GM18520 (cell line): ENCODE measurements around the gene P4HB.

Experiments used
- ATAC-seq: cut with Tn5 transposase; IDR thresholded peaks from one replicate; pipeline ENCODE4 v1.9.1; 2021; ENCODE audit not compliant: unreplicated experiment

Gene P4HB

DNA sequence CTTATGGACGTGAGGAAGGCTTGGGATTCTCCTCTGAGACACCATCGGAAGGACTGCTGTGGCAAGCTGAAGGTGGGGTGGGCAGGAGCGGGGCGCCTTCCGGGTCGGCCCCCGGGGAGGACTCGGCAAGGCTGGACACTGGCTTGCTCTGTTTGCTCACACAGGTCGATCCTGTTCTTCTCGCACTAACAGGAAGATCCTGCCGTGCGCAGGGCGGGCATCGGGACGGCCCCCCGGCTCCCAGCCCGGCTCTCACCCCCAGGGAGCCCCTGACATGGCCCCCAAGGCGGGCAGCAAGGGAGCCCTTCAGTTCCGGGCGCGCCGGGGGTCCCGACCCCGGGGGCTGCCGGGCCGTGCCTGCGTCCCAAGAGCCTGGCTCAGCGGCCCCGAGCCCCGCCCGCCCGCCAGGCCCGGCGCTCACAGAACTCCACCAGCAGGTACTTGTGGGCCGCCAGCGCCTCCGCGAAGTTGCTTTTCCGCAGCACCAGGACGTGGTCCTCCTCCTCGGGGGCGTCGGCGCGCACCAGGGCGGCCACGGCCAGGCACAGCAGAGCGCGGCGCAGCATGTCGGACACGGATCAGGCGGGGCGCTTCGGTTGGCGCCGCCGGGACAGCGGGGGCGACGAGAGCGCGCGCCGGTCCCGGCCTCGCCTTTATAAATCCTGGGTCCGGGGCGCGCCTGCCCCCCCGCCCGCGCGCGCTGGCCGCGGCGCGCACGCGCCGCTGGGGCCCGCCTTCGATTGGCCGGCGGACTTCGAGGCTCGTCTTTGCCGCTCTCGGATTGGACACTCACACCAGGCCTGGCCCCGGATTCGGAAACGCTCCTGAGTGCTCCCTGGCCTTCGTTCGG lies at the start of gene P4HB:
P4HB (minus strand) TSS at position 630 of the 850 bp plus-strand sequence; CDS start at position 566, 64 bp downstream.
- ATAC-seq = no peak

DNA sequence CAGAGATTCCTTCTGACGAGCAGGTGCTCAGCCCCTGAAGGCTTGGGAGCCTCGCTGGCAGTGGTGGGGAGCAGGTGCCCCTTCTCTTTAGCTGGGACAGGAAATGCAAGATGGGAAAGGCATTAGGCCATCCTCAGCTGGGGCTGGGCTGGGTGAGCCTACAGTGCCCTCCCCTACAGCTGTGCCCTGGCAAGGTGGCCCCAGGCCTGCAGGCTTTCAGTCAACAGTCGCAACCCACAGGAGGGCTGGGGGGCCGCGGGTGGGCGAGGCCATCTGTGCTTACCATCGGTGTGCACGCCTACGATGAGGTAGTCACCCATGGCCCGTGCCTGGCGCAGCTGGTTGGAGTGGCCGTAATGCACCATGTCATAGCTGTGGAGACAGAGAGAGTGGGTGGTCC lies 48.9 kb upstream of the P4HB start:
- ATAC-seq = no peak

DNA sequence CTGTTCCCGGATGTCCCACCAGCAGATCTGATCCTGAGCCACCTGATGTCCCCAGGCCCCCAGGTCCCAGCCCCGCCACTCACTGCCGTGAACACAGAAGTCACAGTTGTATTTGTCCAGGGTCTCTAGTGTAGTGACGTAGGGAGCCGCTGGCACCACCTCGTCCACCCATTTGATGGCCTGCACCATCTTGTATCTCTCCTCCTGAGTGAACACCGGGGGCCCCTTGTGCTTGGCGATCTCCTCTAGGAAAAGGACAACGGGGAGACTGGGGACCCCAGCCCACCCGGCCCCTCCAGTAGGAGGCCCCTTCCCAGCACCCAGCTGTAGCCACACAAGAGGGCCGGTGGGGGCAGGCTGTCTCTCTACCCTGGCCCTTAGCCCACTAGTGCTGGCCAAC lies 48.5 kb upstream of the P4HB start:
- ATAC-seq = no peak

DNA sequence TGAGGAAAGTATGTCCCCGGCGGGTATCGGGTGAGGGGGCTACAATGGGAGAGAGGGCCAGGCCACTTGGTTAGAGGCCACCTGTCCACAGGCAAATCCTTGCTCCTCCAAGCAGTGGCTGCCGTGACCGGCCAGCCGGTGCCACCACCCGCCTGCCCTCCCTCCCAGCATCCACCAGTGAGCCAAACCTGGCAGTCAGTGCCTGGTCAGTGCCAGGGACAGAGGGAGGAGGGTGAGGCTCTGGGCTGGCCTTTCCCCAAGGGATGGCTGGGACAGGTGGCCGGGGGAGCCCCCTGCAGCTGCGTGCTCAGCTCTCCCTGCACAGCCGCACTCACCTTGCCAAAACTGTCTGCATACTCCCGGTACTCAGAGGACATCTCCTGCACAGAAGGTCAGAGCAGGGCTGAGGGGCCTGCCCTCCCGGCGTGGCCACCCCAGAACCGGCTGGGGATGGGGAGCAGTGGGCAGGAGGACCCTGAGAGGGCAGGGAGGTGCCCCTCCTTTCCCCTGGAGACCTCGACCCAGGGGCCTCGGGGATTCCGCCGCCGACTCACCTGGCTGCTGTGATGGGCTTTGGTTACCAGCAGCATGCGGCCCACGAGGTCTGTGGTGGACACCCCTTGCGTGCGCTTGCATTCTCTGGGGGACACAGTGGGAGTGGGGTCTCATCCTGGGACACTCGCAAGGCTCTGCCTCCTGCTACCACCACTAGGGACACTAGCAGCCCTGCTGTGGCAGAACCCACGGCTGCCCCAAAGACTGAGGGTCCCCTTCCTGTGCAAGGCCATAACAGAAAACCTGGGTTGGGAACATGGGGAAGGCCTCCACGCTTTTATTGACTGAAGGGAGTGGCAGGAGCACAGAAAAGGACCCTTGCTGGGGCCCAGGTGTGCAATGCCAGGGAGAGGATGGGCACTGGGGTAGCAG lies 47.1 kb upstream of the P4HB start:
- ATAC-seq = no peak

DNA sequence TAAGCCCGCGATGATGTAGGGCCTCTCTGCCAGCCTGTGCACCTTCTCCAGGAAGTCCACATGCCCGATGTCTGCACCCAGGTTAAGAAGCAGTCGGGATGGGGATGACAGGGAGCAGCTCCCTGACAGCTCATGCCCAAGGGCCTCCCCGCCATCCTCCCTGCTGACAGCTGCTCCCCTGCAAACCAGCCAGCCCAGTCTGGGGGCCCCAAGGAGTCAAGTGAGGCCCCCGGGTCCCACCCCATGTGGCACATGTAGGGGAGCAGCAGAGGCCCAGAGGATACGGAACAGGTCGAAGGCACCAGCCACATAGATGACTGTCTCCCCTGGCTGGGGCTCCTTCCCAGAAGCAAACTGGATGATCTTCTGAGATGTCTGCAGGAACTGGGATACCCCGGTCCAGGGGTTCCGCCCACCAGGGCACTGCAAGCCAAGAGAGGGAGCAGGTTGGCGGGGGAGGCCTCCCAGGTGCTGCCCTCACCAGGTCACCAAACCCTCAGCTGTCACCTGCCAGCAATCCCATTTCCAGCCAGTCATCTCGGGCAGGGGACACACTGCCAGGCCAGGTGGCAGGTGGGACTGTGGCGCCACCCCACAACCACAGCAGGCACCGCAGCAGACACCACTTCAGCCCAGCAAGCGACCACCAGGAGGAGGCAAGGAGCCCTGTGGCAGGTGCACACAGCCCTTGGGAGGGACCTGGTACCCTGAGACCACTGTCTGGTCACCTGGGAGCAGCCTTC lies 46.3 kb upstream of the P4HB start:
- ATAC-seq = no peak

DNA sequence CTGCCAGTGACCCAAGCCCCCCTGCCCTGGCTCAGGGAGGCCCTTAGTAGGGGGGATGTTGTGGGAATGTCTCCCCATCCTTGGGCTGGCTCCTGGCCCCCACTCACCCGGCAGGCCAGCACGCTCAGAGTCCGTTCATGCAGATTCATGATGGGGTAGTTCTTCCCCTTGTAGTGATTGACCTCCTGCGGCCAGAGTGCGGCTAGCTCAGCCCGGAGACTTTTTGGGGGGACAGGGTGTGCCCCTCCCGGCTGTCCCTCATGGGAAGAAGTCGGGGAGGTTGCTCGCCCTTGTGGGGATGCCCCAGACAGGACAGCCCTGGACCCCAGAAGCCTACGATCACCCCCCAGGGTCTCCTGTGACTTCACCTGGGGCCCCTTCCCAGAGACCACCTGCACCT lies 45.7 kb upstream of the P4HB start:
- no peak for ATAC-seq

DNA sequence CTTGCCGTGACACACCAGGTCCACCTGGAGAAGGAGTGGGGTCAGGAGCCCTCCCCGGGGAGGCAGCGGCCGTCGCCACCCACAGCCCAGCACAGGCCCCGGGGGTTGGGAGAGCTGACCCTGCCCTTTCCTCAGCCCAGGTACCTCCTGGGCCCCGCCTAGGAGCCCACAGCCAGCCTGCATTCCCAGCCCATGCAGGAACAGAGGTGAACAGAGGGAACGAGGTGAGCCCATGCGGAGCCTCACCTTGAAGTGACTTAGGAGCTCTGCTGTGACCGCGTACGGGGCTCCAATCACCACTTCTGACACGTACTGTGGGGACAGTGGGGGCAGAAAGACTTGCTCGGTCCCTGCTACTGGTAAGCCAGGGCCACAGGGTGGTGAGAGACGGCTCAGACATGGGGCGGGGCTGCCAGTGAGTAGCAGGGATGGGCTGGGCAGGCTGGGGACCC lies 45.1 kb upstream of the P4HB start:
- no peak for ATAC-seq

DNA sequence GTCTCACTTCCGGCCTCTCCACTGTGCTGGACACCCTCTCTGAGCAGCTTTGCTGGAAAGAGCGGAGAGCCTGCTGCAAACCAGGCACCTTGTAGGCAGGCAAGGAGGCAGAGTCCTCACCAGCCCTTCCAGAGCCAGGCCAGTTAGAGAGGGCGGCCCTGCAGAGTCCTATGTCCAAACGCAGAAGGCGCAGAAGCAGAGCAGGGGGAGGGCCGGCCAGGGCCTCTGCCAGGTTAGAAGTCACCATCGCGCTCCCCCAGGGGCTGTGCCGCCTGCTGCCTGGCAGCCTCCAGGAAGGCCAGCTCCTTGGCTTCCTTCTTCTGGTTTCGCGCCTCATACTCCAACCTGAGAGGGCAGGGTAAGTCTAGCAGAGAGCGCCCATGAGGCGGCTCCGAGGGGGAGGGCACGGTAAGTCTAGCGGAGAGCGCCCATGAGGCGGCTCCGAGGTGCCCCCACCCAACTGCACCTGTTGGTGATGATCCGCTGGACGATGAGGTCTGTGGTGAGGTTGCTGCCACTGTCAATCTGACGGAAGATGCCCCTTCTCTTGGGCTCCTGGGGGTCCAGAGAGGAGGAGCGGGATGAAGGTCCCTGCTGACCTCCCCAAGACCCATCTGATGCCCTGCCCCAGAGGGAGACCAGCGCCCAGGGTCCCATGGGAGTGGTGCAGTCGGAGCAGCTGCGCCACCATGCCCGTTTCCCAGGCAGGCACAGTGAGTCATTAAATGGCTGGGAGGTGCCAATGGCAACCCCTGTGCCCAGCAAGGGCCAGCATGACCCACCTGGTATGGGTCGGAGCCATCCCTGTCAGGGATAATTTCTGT lies 44.5 kb upstream of the P4HB start:
- ATAC-seq = no peak

DNA sequence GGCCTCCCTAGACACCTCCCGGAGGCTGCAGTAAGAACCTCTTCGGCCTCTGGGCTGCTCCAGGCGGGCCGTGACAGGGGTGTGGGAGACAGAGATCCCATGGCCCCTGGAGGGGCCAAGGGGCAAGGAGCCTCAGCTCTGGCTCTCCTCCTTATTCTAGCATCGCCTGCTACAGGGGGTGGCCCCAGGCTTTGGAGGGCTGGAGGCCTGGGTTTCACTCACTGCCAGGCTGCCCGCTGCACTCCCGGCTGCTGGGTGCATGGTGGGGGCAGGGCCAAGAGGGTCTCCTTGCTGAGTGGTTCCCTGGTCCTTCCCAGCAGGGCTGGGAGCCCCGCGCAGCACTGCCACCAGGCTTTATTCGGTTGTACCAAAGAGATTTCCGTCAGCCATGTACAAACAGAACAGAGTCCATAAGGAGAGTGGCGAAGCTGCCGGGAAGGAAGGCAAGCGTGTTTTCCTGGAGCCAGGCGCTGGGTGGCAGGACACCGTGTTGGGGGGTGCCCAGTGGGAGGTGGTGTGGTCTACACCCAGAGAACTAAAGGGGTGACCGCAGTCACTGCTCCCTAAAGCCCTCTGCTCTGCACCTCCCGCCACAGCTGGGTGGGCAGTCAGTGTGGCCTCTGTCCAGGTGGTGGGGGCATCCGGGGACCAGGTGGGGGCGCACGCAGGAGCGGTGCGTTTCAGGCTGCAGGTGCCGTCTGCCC lies 43.7 kb upstream of the P4HB start:
- ATAC-seq = no peak

DNA sequence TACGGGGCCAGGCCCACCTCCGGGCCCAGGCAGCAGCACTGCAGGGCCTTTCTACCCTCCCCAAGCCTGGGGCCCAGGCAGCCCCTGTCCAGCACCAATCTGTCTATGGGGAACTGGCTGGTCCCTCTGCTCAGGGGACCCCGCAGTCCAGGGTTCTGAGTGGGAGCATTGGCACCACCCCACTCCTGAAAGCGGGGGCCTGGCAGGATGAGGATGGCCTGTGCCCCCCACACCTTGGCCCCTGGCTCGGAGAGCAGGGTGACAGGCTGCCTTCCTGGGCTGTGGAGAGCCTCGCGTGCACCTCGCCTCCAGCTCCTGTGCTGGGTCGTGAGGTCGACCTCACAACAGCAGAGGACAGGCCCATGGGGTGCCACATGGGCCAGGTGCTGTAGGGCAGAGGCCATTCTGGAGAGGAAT lies 43.1 kb upstream of the P4HB start:
- ATAC-seq = no peak

DNA sequence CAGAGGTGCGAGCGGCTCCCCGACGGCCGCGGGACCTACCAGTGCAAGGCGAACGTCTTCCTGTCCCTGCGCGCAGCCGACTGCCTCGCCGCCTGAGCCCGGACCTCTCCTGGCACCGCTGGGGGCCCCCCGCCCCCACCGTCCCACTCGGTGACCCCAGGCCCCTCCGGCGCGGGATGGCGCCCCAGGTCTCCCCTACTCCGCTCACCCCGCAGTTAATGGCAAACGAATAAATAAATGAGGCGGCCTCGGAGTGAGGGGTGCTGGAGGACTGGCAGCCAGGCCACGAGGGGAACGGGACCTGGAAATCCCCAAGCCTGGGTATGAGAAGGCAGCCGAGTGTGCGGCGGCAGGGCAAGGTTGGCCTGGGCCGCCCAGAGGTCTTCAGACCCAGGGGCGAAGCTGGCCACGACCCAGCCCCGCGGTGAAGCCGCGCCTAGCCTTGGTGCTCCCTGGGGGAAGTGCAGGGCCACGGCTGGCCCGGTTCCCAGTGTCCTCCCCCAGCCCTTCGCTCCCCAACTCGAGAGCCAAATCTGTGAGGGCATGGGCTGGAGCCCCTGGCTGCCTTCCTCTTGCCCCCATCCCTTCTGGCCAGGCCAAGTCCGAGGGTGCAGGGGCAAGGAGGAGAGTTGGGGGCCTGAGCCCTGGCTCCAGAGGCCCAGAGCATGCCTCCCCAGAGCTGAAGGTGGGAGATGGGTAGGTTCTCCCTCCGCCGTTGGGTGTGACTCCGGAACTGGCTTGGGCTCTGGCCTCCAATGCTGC lies 42.5 kb upstream of the P4HB start:
- ATAC-seq = no peak

DNA sequence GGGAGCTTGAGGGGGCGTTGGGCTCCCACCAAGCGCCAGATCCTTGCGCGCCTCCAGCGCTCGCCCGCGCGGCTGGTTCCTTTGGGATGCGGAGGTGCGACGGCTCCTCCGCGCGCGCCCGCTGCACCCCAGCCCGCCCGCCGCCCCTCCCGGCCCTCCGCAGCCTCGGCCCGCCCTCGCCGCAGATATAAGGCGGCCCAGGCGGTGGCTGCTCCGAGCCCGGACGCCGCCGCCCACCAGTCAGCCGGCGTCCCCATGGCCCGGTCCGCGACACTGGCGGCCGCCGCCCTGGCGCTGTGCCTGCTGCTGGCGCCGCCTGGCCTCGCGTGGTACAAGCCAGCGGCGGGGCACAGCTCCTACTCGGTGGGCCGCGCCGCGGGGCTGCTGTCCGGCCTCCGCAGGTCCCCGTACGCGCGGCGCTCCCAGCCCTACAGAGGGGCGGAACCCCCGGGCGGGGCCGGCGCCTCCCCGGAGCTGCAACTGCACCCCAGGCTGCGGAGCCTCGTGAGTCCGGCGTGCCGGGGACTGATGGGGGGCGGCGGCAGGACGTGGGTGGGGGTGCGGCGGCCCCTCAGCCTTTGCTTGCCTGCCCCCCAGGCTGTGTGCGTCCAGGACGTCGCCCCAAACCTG lies 41.8 kb upstream of the P4HB start, which contains the start of gene NPB:
NPB (plus strand) TSS at position 216 of the 630 bp plus-strand sequence; CDS start at position 256, 40 bp downstream.
- no peak for ATAC-seq

DNA sequence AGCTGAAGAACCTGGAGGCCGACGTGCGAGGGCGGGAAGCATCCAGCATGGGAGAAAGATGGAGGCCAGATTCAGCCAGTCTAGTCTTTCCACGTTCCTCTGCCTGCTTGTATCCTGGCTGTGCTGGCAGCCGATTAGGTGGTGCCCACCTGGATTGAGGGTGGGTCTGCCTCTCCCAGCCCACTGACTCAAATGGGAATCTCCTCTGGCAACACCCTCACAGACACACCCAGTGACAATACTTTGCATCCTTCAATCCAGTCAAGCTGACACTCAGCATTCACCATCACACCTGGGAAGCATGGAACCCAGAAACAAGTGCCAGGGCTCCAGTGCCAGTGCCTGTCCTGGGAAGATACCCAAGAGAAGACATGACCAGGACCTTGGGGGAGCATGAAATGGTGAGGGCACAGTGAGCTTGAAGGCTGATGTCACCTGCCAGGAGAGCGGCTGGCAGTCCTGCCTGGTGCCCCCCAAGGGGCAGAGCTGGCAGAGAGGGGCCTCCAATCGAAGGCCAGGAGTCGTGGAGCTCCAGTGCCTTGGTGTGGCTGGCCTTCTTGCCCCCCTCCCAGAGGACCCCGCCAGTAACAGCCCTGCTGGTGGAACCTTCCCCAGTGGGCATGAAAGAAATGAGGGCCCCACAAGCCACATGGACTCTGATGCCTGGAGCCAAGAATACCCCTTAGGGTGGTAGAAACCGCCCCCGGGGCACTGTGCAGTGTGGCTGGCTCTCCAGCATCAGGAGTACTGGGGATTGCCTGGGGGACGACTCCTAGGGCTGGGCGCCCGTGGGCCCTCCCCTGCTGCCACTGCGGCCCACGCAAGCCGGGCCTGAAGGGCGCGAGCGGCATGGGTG lies 41.1 kb upstream of the P4HB start:
- no peak for ATAC-seq

DNA sequence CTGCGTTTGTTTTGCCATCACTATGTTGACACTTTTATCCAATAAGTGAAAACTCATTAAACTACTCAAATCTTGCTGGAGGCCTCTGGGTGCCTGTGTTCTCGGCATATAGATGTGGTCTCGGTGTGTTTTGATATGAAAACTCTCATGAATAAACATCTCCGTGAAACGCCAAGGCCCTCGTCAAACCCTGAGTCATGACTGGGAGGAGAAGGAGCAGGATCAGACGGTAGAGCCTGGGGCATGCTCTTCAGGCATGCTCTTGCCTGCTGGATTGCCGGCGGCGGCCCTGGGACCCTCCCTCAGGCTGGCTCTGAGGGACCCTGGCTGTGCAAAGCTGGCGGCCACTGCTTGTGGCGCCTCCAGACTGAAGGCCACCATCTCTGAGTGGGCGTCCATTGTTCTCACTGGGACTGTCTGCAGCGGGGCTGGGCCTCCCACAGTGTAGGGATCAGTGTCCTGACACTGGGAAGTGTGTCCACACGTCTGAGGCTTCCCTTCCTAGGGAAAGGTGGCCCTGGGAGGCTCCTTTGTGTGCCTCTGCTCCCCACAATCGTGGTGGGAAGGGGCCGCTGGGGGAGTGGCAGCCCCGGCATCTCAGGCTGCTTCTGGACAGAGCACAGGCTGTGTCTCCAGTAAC lies 40.0 kb upstream of the P4HB start:
- no peak for ATAC-seq

DNA sequence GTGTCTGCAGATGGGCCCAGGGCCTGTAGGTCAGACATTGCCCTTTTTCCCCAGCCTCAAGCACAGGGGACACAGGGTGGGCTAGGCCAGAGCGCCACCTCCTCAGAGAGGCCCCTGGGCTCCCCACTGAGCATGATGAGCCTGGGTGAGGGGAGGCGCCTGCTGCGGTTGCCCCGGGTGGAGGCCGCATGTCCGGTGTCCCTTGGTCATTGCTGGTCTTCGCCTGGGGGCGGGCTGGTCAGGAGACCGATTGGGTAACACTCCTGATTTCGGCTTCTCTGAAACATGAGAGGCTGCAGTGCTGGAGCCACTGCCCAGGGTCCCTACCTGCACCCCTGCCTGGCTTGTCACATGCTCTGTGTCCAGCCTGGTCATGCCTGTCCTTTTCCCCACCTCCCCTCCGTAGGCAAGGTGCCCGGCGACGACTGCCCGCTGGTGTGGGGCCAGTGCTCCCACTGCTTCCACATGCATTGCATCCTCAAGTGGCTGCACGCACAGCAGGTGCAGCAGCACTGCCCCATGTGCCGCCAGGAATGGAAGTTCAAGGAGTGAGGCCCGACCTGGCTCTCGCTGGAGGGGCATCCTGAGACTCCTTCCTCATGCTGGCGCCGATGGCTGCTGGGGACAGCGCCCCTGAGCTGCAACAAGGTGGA lies 39.3 kb upstream of the P4HB start:
- no peak for ATAC-seq

DNA sequence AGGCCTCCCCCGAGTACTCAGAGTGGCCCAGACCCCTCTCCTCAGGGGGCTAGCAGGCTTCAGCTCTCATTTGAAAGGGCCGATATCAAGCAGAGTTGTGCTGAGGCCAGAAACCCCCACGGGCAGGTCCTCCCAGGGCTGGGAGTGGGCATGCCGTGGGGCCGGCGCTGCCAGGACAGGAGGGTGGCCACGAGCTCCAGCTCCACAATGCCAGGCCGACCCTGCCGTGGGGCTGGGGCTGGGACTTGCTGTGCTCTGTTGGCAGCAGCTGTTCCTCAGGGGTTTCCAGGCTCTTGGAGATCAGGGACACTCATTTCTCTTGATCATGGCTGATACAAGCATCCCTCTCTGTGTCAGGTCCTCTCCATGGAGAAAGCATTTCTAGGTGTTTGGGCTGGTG lies 38.5 kb upstream of the P4HB start:
- no peak for ATAC-seq
